Pancreas (tissue), 10 donors: ENCODE measurements around the gene PLEKHG5. TPM values are rescaled to one million over a fixed set of nuclear protein-coding genes. Genes with fewer than 3 reads are reported as not detected.

ENCODE experiments used
- ATAC-seq, 4 donors: fragments of 200-7000 bp; cut with Tn5 transposase; one replicate each; pipeline versions ENCODE4 v1.8.0 to v1.9.1; 2020; ENCODE audit warnings: mild to moderate bottlenecking in 4 of 4, moderate library complexity in 4 of 4
- DNase-seq, 6 donors: peaks; one replicate each; pipeline ENCODE4 v3.0.0-alpha.2; 2020
- FAIRE-seq: peaks from 2 replicates; lab custom pipeline; 2012; peaks lifted over from hg19 to GRCh38; lab: Jason Lieb, UNC
- H3K27ac ChIP-seq, 4 donors: fragments of 200-600 bp; sonication (generic); 1 replicate in 3 of 4; 2 replicates in 1 of 4; pipeline versions ENCODE4 v1.5.0 to v1.8.0; 2020
- H3K27me3 ChIP-seq, 4 donors: fragments of 200-600 bp; one replicate each; pipeline ENCODE4 v1.8.0; 2021
- H3K36me3 ChIP-seq, 3 donors: fragments of 200-600 bp; sonication (generic) in 1 of 3; one replicate each; pipeline versions ENCODE4 v1.5.0 to v1.8.0; 2020 to 2021
- H3K4me1 ChIP-seq, 3 donors: fragments of 200-600 bp; one replicate each; pipeline ENCODE4 v1.8.0; 2021
- H3K4me3 ChIP-seq, 4 donors: fragments of 200-600 bp; sonication (generic) in 2 of 4; one replicate each; pipeline versions ENCODE4 v1.5.0 to v1.8.0; 2020 to 2021
- H3K9me3 ChIP-seq, 4 donors: fragments of 200-600 bp; one replicate each; pipeline ENCODE4 v1.8.0; 2021
- WGBS, 2 donors: extraction: QIAGEN DNeasy Blood & Tissue Kit; methylation state at CpG; one replicate each; pipeline ENCODE4 v1.1.7; 2013; 5-methylcytosine and 5-hydroxymethylcytosine counted together
- intact Hi-C, 3 donors: fragments of 100-400 bp; cut with DNase I; formaldehyde crosslinking; loops; one replicate each; pipeline versions ENCODE4 v1.11.1 to v1.14.2; 2022
- microRNA-seq, 2 donors: library from miRNA; unstranded; fragments of <30 nt; microRNA quantifications; one replicate each; pipeline versions ENCODE4 to v1.1.0, GENCODE V29; 2019 to 2020
- polyA plus RNA-seq, 2 donors: library from polyadenylated mRNA; stranded (reverse); fragments of 200-250 nt; gene quantifications; one replicate each; pipeline ENCODE4 v1.2.3, GENCODE V29; 2013
- total RNA-seq, 6 donors: library from RNA; stranded (reverse); fragmentation: NEBNext Ultra II Directional in 4 of 6; extraction: Animal tissue kit (Norgen Biotek cat#: 25700) in 4 of 6; gene quantifications; one replicate each; pipeline versions ENCODE4 v1.2.1 to v1.2.4, GENCODE V29; 2021 to 2023
- TF ChIP-seq, protein P1 (sequence below), 4 donors: fragments of 200-600 bp; sonication (generic) in 3 of 4; IDR thresholded peaks; one replicate each; pipeline versions ENCODE4 v1.5.0 to v1.8.0; 2021; ENCODE audit warnings: antibody characterized with exemption in 4 of 4
- donor health status: healthy with polysubstance abuse.
- donor health status: DM: no; HTN: no; CAD: no; lungs with moderate emphysema.
- donor health status: DM: no; HTN: no; CAD: no.
- donor health status: control.
- donor health status: control.
- donor health status: Bipolar disorder and iron deficiency.
- donor health status: DM: yes; HTN: yes; CAD: no.
- donor health status: DM: no; HTN: no; CAD: no.
- donor health status: DM: no; HTN: no; CAD: no.
- donor health status: DM: yes; HTN: yes; CAD: no.

The PLEKHG5 gene
- total and polyA plus RNA-seq, 8 donors: 1.5 to 7.3 (median 2.8) TPM

DNA sequence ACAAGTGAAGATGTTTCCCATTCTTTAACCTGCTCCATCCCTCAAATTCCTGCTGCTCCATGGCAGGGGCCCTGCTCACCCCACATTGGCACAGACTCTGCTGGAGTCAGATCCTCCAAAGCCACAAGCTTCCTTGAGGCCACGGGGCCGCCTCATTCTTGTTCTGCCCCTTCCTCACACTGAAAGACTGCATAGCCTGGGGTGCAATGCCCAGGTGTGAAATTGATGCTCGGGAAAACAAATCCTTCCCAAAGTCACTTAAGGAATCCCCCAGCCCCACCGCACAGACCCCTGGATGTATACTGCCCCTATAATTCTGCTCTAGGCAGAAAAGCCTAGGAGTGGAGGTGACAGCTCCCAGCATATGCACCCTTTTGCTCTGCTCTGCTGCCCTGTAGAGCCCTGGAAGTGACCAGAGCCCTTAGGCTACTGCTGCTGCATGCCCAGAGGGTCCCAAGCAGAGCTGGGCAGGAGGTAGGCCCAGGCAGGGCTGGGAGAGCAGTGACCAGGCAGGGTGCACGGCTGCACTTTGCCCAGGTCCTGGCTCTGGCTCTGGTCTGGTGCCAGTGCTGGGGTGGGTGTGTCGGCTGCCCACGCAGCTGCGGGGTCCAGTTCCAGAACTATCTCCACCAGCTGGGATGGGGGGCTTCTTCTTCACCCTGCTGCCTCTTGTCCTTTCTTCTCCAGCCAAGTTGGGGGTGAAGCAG is 73.4 kb downstream of the PLEKHG5 start:
- H3K27ac ChIP-seq: no peak overlapping the region
- FAIRE-seq: no peak
- no peak for ATAC-seq
- peak in 1 of 6 donors; percentile 69 for DNase-seq
- no peaks in the 10 kb centered on the region for H3K9me3 ChIP-seq
- no peaks in the 10 kb centered on the region for H3K36me3 ChIP-seq
- intact Hi-C loops: no loop called here
- H3K27me3 ChIP-seq: peaks cover 0 to 36% (median 9%) of the 10 kb centered on the region in 4 donors
- TF ChIP-seq, protein P1, sequence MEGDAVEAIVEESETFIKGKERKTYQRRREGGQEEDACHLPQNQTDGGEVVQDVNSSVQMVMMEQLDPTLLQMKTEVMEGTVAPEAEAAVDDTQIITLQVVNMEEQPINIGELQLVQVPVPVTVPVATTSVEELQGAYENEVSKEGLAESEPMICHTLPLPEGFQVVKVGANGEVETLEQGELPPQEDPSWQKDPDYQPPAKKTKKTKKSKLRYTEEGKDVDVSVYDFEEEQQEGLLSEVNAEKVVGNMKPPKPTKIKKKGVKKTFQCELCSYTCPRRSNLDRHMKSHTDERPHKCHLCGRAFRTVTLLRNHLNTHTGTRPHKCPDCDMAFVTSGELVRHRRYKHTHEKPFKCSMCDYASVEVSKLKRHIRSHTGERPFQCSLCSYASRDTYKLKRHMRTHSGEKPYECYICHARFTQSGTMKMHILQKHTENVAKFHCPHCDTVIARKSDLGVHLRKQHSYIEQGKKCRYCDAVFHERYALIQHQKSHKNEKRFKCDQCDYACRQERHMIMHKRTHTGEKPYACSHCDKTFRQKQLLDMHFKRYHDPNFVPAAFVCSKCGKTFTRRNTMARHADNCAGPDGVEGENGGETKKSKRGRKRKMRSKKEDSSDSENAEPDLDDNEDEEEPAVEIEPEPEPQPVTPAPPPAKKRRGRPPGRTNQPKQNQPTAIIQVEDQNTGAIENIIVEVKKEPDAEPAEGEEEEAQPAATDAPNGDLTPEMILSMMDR (IDR thresholded peaks at IDR 0.05): no peak
- no peak overlapping the region for H3K4me3 ChIP-seq
- H3K4me1 ChIP-seq: peaks cover 0 to 17% (median 11%) of the 10 kb centered on the region in 3 donors
- WGBS, 2 donors: 50 to 54% methylated on average over 8 of the region's 8 CpGs

Small RNAs within 50 kb of the gene (microRNA-seq; reads per million reads assigned to microRNA genes)
- gene MIR4252: 0 reads per million in 2 donors

Other genes starting within 250 kb of the PLEKHG5 start
- gene HES3, start 247.5 kb downstream of the PLEKHG5 start, total RNA-seq: not detected
- gene HES3, start 247.5 kb downstream of the PLEKHG5 start, polyA plus RNA-seq: not detected
- gene GPR153, start 230.6 kb downstream of the PLEKHG5 start, total RNA-seq: 1 to 10 TPM in 2 of 6 donors, under 1 TPM in 4; 0.19 to 5.1 (median 0.78) TPM
- 1 to 10 TPM in 1 of 2 donors, under 1 TPM in 1; 0.99 to 1.0 TPM for gene GPR153, start 230.6 kb downstream of the PLEKHG5 start, polyA plus RNA-seq
- 1 to 10 TPM; 3.1 to 7.6 (median 5.2) TPM for gene ACOT7, start 97.9 kb downstream of the PLEKHG5 start, total RNA-seq
- gene ACOT7, start 97.9 kb downstream of the PLEKHG5 start, polyA plus RNA-seq: 1 to 10 TPM; 3.8 to 7.0 TPM
- under 1 TPM in 3 of 6 donors, not detected in 3; 0.03 to 0.31 (median 0.09) TPM for gene HES2, start 71.7 kb downstream of the PLEKHG5 start, total RNA-seq
- gene HES2, start 71.7 kb downstream of the PLEKHG5 start, polyA plus RNA-seq: not detected
- 1 to 10 TPM in 1 of 6 donors, under 1 TPM in 5; 0.31 to 2.5 (median 0.68) TPM for gene ESPN, start 66.9 kb downstream of the PLEKHG5 start, total RNA-seq
- gene ESPN, start 66.9 kb downstream of the PLEKHG5 start, polyA plus RNA-seq: under 1 TPM; 0.28 to 0.99 TPM
- gene TNFRSF25, start 25.5 kb downstream of the PLEKHG5 start, total RNA-seq: 1 to 10 TPM in 5 of 6 donors, under 1 TPM in 1; 0.98 to 2.9 (median 2.4) TPM
- 10 to 100 TPM; 13.4 to 26.7 TPM for gene TNFRSF25, start 25.5 kb downstream of the PLEKHG5 start, polyA plus RNA-seq
- 10 to 100 TPM; 10.3 to 15.1 (median 12.6) TPM for gene NOL9, start 62.8 kb upstream of the PLEKHG5 start, total RNA-seq
- gene NOL9, start 62.8 kb upstream of the PLEKHG5 start, polyA plus RNA-seq: 1 to 10 TPM; 7.5 to 8.0 TPM
- gene TAS1R1, start 63.6 kb upstream of the PLEKHG5 start, total RNA-seq: not detected
- gene TAS1R1, start 63.6 kb upstream of the PLEKHG5 start, polyA plus RNA-seq: not detected
- gene ZBTB48, start 88.3 kb upstream of the PLEKHG5 start, total RNA-seq: 10 to 100 TPM; 15.2 to 25.1 (median 16.9) TPM
- 100 to 1,000 TPM; 118 to 143 TPM for gene ZBTB48, start 88.3 kb upstream of the PLEKHG5 start, polyA plus RNA-seq
- gene KLHL21, start 111.2 kb upstream of the PLEKHG5 start, total RNA-seq: 10 to 100 TPM; 10.8 to 31.3 (median 18.4) TPM
- gene KLHL21, start 111.2 kb upstream of the PLEKHG5 start, polyA plus RNA-seq: 10 to 100 TPM; 11.3 to 13.7 TPM
- gene PHF13, start 122.1 kb upstream of the PLEKHG5 start, total RNA-seq: 1 to 10 TPM; 4.0 to 8.3 (median 4.7) TPM
- gene PHF13, start 122.1 kb upstream of the PLEKHG5 start, polyA plus RNA-seq: 1 to 10 TPM; 4.5 to 8.0 TPM
- 10 to 100 TPM in 1 of 6 donors, 1 to 10 TPM in 5; 6.9 to 11.6 (median 8.9) TPM for gene THAP3, start 133.2 kb upstream of the PLEKHG5 start, total RNA-seq
- 10 to 100 TPM; 21.9 to 28.0 TPM for gene THAP3, start 133.2 kb upstream of the PLEKHG5 start, polyA plus RNA-seq
- 10 to 100 TPM; 14.9 to 22.9 (median 18.3) TPM for gene DNAJC11, start 210.1 kb upstream of the PLEKHG5 start, total RNA-seq
- 10 to 100 TPM; 29.0 to 30.6 TPM for gene DNAJC11, start 210.1 kb upstream of the PLEKHG5 start, polyA plus RNA-seq